ENCODE measurements around the gene SOCS7.

DNA sequence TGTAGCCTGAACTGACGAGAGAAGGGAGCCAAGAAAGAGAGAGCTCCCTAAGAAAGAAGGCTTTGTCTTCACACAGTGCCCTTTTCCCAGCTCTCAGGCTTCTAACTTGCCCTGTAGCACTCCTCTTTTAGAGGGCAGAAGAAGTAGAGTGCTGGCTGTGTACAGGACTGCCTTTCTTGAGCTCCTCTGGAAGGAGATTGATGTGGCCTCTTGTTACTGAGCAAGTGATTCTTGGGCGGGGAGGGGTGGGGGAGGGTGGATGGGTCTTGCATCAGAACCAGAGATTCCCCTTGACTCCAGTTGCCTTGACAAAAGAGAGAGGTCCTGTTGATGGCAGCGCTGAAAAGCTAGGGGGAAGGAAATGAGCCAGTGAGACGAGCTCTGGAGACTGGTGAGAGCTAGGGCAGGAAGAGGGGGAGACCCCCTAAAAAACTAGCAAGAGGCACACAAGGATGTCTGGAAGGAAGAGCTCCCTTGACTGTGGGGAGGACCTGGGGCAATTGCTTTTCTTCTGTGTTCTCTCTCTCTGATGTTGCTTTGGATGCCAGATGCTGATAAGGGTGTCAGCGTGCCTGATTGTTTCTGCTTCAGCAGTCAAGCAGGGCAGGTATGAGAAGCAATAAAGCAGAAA is 26.3 kb upstream of the SOCS7 start:
- TF ChIP-seq, protein P1, sequence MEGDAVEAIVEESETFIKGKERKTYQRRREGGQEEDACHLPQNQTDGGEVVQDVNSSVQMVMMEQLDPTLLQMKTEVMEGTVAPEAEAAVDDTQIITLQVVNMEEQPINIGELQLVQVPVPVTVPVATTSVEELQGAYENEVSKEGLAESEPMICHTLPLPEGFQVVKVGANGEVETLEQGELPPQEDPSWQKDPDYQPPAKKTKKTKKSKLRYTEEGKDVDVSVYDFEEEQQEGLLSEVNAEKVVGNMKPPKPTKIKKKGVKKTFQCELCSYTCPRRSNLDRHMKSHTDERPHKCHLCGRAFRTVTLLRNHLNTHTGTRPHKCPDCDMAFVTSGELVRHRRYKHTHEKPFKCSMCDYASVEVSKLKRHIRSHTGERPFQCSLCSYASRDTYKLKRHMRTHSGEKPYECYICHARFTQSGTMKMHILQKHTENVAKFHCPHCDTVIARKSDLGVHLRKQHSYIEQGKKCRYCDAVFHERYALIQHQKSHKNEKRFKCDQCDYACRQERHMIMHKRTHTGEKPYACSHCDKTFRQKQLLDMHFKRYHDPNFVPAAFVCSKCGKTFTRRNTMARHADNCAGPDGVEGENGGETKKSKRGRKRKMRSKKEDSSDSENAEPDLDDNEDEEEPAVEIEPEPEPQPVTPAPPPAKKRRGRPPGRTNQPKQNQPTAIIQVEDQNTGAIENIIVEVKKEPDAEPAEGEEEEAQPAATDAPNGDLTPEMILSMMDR (conservative IDR thresholded peaks at IDR 0.05; ENCODE audit: low read depth, low read length): no peak
- TF ChIP-seq EZH2phosphoT487 (IDR thresholded peaks at IDR 0.05; ENCODE audit: borderline replicate concordance, low read length) (no peak), EZH2 (IDR thresholded peaks at IDR 0.05; ENCODE audit: low read length, unreplicated experiment) (no peak)

All from PC-3 (cell line).